ENCODE data around the gene GINS3.

- TF ChIP-seq POLR2A (IDR thresholded peaks at IDR 0.05) = no peak
- TF ChIP-seq, protein P1, sequence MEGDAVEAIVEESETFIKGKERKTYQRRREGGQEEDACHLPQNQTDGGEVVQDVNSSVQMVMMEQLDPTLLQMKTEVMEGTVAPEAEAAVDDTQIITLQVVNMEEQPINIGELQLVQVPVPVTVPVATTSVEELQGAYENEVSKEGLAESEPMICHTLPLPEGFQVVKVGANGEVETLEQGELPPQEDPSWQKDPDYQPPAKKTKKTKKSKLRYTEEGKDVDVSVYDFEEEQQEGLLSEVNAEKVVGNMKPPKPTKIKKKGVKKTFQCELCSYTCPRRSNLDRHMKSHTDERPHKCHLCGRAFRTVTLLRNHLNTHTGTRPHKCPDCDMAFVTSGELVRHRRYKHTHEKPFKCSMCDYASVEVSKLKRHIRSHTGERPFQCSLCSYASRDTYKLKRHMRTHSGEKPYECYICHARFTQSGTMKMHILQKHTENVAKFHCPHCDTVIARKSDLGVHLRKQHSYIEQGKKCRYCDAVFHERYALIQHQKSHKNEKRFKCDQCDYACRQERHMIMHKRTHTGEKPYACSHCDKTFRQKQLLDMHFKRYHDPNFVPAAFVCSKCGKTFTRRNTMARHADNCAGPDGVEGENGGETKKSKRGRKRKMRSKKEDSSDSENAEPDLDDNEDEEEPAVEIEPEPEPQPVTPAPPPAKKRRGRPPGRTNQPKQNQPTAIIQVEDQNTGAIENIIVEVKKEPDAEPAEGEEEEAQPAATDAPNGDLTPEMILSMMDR (IDR thresholded peaks at IDR 0.05) = no peak
Observed at GRCh38 chr16:58451265-58451689, 59.0 kb downstream of the GINS3 start.
